ENCODE measurements around the gene GNAO1.

Gene GNAO1

GRCh38 chr16:56400458-56400857, 209.2 kb downstream of the GNAO1 start:
- no peak for DNase-seq (ENCODE audit: low spot score)

GRCh38 chr16:56401482-56401881, 210.2 kb downstream of the GNAO1 start:
- no peak for DNase-seq (ENCODE audit: low spot score)

- no peak for DNase-seq (ENCODE audit: low spot score)
These were observed 214.8 kb downstream of the GNAO1 start for GRCh38 chr16:56405977-56406672.

All from COLO829 (cell line).